HG02678 (cell line): Measurements from ENCODE around the gene MACROD2.
A peak's percentile ranks its signal among the peaks of the same experiment; 100 is the strongest.
"Not testable (repeated sequence)": the region's sequence is repeated elsewhere in the genome, so short reads cannot be mapped to it uniquely, and the experiment has no call there.

Experiments
- ATAC-seq: cut with Tn5 transposase; IDR thresholded peaks from one replicate; pipeline ENCODE4 v1.9.1; 2021; ENCODE audit warnings: mild to moderate bottlenecking, moderate library complexity; ENCODE audit not compliant: unreplicated experiment

Gene MACROD2

GRCh38 chr20:15113144-15113773 lies 1117.9 kb downstream of the MACROD2 start:
- ATAC-seq = no peak

- ATAC-seq = no peak
Observed at GRCh38 chr20:15119852-15120487, 1124.7 kb downstream of the MACROD2 start.

- no peak for ATAC-seq
Observed at GRCh38 chr20:15122613-15123012, 1127.3 kb downstream of the MACROD2 start.

GRCh38 chr20:15131176-15131575 lies 1135.9 kb downstream of the MACROD2 start:
- no peak for ATAC-seq

- ATAC-seq = no peak
Observed at GRCh38 chr20:15138548-15139126, 1143.3 kb downstream of the MACROD2 start.

- no peak for ATAC-seq
Observed at GRCh38 chr20:15139522-15139921, 1144.2 kb downstream of the MACROD2 start.

- ATAC-seq = no peak
Observed at GRCh38 chr20:15140286-15140685, 1145.0 kb downstream of the MACROD2 start.

GRCh38 chr20:15140940-15141339 lies 1145.6 kb downstream of the MACROD2 start:
- not testable (repeated sequence) for ATAC-seq

GRCh38 chr20:15141861-15142260 lies 1146.5 kb downstream of the MACROD2 start:
- ATAC-seq = no peak

GRCh38 chr20:15143478-15143877 lies 1148.2 kb downstream of the MACROD2 start:
- no peak for ATAC-seq

- no peak for ATAC-seq
Observed at GRCh38 chr20:15144916-15145315, 1149.6 kb downstream of the MACROD2 start.

GRCh38 chr20:15146948-15147347 lies 1151.6 kb downstream of the MACROD2 start:
- no peak for ATAC-seq

GRCh38 chr20:15154070-15154469 lies 1158.8 kb downstream of the MACROD2 start:
- ATAC-seq = no peak

- no peak for ATAC-seq
Observed at GRCh38 chr20:15155848-15156401, 1160.6 kb downstream of the MACROD2 start.

GRCh38 chr20:15158533-15158932 lies 1163.2 kb downstream of the MACROD2 start:
- ATAC-seq = no peak

- peak; percentile 44 for ATAC-seq
Observed at GRCh38 chr20:15162079-15162647, 1166.8 kb downstream of the MACROD2 start.

- no peak for ATAC-seq
Observed at GRCh38 chr20:15163632-15164031, 1168.3 kb downstream of the MACROD2 start.

- ATAC-seq = no peak
Observed at GRCh38 chr20:15164726-15165125, 1169.4 kb downstream of the MACROD2 start.

- no peak for ATAC-seq
Observed at GRCh38 chr20:15166744-15167143, 1171.4 kb downstream of the MACROD2 start.

GRCh38 chr20:15171016-15171415 lies 1175.7 kb downstream of the MACROD2 start:
- ATAC-seq = no peak

GRCh38 chr20:15176929-15177328 lies 1181.6 kb downstream of the MACROD2 start:
- ATAC-seq = no peak

- ATAC-seq = no peak
Observed at GRCh38 chr20:15178581-15178980, 1183.3 kb downstream of the MACROD2 start.
